Ramos (cell line): ENCODE data around the gene PPP1R9A.
"Not testable (repeated sequence)": the region's sequence is repeated elsewhere in the genome, so short reads cannot be mapped to it uniquely, and the experiment has no call there.

Source experiments
- in situ Hi-C: fragments of 300-500 bp; cut with MboI; formaldehyde crosslinking; loops from one replicate; pipeline ENCODE4 v1.14.3; 2022; ENCODE audit warnings: low sequenced_read_pairs; ENCODE audit not compliant: unreplicated experiment

Gene PPP1R9A

DNA sequence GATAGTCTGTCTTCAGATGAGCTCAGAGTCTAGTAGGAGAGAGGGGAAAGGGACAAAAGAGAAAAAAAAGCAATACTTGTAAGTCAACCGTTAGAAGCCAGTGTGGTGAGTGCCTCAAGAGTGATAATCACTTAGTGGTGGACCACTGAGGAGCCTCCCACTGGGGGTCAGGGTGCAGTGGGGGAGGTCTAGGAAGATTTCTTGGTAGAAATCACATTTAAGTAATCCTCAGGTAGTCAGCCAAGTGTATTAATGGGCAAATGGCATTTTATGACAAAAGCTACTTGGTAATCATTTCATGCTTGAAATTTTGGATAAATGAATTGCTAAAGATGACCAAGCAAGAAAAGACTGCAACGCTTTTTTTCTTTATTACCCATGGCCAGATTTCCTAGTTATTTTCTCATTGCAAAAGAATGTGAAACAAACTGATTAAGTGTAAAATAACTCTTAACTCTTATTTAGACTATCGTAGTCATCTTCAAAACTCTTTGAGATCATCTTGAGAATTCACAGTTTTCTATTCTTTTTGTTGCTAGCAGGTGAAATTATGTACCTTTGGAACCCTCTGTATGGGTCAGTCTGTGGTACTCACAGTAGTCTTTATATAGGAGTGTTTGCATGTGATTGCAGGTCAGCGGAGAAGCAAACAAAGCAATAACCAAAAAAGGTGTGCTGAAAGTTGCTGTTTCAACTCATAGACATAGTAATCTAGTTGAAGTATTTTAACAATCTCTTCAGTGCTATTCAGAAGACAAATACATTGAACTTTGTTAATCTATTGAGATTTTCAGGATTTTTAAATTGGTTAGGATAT lies 63.9 kb downstream of the PPP1R9A start:
- in situ Hi-C loops = no loop called here

DNA sequence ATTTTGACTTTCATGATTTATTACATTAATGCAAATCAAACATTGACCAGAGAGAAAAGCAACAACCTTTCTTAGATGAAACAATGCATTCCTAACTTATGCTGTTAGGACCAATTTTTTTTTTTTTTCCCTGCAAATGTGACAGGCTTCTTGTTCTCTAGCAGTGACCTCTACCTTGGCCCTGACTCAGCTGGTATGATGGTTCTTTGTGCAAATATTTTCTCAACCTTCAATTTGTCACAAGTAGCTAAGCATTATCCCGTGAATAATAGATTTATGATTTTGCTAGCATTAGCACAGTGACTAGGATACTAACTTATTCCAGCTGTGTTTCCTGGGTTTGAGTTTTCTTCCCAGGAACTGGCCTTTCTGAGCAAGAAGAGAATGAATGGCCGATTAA lies 64.9 kb downstream of the PPP1R9A start:
- in situ Hi-C loops = no loop called here

DNA sequence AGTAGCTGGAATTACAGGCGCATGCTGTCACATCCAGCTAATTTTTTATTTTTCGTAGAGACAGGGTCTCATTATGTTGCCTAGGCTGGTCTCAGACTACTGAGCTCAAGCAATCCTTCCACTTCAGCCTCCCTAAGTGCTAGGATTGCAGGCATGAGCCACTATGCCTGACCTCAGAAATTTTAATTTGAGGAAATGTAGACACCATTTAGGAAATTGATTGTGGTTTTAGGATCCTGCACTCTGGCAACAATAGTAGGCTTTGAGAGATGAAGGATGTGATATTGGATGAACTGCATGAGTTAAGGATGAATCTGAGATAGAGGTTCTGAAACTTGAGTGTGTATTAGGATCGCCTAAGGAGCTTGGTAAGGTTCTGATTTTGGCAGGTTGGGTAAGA lies 66.5 kb downstream of the PPP1R9A start:
- in situ Hi-C loops = no loop called here

DNA sequence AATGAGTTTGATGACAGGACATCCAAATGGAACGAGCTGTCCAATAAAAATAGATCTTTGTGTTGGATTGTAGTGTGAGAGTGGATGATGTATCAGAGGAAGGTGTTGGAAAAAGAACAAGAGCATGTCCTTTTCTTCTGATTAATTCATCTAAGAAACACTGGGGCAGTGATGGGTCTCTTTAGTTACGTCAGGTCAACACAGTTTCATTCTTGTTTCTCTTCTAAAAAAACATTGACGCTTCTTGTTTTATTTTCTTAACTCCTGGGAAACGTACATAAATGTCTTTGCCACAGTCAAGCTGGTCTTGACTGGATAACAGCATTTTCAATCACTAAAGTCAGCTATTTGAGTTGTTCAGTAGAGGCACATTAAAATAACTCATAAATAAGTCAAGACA lies 67.0 kb downstream of the PPP1R9A start:
- in situ Hi-C loops = no loop called here

DNA sequence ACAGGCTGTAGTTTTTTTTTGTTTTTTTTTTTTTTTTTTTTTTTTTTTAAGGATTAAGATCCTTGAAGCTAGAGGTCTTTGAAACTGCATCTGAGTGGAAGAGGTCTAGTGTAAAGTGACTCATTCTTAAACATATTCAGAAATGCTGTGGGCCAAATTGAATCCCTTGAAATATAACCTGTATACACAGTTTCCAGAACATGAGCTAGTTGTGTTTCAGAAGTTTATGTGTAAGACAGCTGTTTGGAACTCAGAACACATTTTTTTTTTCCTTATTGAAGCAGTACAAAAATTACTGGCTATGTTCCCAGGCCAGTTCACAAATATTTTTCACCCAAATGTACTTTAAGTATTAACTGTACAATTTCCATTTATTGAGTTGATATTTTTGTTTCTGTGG lies 67.9 kb downstream of the PPP1R9A start:
- in situ Hi-C loops = no loop called here

DNA sequence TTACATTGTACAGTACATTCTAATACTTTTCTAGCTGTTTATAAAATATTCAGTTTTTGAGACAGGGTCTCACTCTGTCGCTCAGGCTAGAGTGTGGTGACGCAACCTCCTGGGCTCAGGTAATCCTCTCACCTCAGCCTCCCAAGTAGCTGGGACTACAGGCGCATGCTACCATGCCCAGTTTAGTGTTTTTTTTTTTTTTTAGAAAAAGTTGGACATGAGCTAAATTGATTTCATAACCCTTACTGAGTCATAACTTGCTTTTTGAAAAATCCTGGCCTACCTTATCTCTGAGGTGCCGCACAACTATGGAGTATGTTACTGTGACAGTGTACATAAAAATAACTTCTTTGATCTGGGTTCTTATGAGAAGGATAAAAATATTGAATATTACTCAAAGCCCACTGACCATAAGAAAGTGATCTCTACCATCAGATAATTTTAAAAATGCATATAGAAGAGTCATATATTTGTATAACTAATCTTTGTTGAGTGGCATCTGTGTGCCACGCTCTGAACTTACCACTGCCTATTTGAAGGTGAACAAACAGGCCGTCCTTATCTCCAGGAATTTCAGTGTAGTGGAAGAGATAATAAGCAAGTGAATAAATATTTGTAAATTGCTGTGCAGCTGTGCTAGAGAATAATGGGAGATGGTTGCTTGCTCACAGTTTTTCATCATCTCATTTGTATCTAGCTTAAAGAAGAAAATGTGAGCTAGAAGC lies 73.2 kb downstream of the PPP1R9A start:
- in situ Hi-C loops = no loop called here

DNA sequence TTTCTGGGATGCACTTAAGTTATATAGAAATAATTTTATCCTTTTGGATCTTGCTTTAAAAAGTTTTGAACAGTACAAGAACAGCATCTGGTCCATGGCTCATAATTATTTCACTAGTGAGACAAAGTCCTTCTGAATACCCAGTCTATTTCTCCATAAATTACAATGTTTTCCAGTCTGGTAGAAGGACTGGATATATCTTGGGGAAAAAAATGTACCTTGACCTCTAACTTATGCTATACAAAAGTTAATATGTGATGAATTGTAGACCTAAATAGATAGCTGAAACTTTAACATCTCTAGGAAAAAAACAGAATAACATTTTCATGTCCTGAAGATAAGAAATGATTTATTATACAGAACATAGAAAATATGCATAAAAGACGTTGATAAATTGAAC lies 88.5 kb downstream of the PPP1R9A start:
- in situ Hi-C loops = no loop called here

DNA sequence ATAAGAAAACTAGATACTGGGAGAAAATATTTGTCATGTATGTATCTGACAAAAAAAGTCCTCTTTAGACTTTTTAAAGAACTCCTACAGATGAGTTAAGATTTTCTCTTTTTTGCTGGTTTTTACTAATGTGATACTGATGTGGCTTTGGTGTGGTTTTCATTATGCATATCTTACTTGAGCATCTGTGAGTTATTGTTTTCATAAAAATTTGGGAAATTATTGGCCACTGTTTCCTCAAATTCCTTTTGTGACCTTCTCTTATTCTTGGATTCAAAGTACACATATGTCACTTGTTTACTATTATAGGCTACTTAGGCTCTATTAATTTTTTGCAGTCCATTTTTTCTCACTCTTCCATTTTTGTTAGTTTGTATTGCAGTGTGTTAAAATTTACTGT lies 89.0 kb downstream of the PPP1R9A start:
- in situ Hi-C loops = no loop called here

DNA sequence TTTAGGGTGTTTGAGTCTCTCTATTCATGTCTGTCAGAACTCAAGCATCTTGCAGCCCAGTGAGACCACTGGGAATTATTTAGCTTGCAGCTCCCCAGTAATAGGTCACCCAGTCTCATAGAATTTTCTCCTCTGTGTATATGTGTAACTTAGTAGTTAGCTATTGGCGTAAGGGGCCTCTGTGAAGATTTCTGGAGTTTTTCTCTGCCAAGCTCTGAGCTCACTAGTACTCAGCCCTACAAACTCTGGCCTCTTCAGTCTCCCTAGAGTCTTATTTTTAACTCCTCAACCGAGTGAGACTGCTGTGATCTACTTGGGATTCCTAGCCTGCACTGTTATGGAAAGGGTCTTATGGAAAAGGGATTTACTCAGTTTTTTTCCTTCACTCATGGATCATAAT lies 90.2 kb downstream of the PPP1R9A start:
- in situ Hi-C loops = no loop called here

DNA sequence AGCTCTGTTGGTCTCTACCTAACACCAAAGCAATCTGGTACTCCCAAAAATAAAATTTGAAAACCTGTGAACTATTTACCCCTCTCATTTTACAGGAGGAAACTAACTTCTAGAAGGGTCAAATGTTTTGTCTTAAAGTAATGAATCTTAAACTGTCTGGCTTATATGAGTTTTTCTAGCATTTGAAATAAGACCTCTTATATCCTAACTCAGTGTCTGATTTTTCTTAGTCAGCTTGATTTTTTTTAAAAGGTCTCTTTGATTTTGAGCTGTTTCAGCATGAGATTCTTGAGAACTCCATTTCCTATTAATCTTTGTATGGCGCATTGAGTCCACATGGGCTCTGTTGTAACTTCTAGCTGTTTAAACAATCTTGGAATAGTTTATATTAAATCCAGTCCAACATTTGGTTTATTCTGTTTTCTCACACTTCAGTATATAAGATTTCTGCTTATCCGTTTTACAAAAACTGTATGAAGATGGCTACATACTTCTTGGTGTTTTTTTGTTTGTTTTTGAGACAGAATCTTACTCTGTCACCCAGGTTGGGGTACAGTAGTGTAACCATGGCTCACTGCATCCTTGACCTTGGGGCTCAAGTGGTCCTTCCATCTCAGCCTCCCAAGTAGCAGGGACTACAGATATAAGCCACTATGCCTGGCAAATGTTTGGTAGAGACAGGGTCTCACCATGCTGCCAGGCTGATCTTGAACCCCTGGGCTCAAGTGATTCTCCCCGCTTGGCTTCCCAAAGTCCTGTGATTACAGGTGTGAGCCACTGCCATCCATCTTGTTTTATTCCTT lies 91.1 kb downstream of the PPP1R9A start:
- in situ Hi-C loops = no loop called here

DNA sequence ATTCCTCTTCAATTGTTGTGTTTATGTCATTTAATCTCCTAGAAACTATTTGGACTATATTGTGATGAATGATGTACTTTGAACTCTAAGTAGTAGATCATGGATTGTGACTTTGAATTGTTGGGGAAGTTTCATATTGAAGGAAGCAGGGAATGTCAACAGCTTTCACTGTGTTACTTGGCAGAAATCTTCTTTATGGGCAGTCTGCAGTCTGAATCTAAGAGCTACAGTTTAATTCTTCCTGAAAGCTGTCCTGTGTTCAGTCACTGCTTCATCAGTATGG lies 91.6 kb downstream of the PPP1R9A start:
- in situ Hi-C loops = no loop called here

DNA sequence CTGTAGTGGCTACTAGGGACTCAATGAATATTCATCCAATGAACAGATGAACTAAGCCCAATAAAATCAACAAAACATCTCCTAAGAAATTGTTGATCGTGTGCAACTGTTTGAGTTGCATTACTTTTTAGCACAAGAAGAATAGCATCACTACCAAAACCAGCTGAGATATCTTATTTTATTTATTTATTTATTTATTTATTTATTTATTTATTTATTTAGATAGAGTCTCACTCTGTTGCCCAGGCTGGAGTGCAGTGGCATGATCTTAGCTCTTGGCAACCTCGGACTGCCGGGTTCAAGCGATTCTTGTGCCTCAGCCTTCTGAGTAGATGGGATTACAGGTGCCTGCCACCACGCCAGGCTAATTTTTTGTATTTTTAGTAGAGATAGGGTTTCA lies 92.2 kb downstream of the PPP1R9A start:
- in situ Hi-C loops = not testable (repeated sequence)

DNA sequence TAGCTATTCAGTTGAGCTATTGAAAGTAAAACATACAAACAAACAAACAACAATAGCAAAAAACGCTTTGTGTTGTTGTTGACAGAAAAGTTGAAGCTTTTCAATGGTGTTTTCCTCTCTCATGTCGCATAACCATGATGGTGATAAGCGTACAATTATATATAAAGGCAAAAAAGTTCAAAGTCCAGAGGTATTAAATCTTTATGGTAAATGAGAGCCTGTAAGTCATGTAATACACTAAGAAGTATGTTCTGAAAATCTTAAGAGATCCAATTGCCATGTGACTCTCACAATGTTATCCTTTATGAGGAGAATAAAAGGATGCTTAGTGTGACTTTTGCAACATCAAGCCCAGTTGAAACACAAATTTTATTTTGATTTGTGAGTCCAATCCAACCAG lies 93.9 kb downstream of the PPP1R9A start:
- in situ Hi-C loops = no loop called here

DNA sequence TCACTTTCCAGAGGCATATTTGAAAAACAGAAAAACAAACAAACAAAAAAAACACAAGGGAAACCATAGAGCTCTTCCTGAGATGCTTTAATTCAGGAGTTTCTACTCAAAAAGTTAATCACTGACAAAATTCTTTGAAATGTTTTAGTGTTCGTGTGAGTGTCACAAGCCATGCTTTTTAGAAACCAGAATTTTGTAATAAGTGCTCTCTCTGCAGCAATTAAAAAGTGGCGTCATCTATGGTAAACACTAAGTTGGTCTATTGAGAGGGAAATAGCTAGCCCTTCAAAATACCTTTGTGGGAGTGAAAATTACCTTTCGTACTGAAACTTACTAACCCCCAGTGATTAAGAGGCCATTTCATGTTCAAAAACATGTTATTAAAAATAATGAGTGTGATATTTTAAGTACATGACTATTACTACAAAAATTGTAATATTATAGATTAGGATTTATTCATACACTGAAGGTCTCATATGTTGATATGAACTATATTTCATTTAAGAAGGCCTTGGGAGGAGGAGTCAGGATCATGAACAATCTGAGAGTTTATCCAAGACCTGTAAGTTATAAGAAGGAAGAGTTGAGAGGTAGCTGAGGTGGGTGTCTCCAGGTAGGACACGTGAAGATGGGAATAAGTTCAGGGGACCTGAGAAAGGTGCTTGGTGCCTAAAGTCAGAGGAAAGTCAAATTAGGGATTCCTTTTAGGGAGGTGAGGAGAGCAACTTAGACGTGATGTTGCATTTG lies 94.6 kb downstream of the PPP1R9A start:
- in situ Hi-C loops = no loop called here

DNA sequence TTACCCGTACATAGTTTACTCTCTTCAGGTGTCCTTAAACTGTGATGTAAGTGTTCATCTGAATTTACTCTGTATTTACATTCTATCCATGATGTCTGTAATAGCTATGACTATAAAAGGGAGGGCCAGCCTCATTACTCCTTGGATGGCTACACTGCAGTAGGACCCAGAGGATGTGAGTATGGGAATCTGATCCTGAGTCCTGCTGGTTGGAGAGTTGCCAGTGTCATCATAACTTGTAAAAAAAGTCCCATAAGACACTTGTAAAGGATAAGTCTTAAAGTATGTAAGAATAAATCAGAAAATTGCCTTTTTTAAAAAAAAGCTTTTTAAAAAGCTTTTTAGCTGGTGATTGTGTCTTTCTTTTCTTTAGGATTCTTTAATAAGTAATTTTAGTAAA lies 95.4 kb downstream of the PPP1R9A start:
- in situ Hi-C loops = no loop called here

DNA sequence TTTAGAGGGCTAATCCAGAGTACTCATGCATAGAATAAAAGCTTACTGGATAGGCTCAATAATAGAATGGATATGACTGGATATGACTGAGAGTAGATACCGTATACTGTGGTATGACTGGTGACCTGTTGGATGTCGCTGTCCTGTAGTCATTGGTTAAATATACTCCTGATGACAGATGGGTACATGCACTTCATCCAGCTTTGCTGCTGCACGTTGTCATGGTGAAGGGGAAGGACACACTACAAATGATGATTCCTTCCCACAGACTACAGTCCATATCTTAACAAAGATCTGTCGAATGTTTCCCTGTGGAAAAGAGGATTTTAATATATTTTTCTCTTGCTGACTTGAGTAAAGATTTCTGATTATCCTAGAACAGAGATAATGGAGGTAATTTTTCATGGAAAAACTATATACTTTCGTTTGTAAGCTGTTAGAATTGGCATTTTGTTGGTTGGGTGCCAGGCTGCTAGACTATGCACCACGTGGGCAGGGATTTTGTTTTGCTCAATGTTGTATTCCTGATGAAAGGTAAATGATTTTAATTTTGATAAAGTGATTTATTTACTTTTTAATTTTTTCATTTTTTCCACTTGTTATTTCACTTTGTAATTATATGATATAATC lies 97.3 kb downstream of the PPP1R9A start:
- in situ Hi-C loops = no loop called here

DNA sequence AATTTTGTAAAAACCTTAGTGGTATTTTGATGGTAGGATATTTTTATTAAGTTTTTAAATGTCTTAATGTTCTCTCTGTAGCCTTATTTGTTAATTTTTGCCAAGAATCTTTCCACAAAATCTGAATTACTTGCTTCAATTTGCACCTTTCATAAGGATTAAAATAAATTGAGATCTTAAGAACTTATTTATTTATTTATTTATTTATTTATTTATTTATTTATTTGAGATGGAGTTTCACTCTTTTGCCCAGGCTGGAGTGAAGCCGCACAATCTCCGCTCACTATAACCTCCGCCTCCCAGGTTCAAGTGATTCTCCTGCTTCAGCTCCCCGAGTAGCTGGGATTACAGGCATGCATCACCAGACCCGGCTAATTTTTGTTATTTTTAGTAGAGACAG lies 98.6 kb downstream of the PPP1R9A start:
- in situ Hi-C loops = no loop called here

DNA sequence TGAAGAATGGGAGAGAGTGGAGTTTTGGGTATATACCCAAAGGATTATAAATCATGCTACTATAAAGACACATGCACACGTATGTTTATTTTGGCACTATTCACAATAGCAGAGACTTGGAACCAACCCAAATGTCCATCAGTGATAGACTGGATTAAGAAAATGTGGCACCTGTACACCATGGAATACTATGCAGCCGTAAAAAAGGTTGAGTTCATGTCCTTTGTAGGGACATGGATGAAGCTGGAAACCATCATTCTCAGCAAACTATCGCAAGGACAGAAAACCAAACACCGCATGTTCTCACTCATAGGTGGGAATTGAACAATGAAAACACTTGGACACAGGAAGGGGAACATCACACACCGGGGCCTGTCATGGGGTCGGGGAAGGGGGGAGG lies 101.4 kb downstream of the PPP1R9A start:
- in situ Hi-C loops = not testable (repeated sequence)

DNA sequence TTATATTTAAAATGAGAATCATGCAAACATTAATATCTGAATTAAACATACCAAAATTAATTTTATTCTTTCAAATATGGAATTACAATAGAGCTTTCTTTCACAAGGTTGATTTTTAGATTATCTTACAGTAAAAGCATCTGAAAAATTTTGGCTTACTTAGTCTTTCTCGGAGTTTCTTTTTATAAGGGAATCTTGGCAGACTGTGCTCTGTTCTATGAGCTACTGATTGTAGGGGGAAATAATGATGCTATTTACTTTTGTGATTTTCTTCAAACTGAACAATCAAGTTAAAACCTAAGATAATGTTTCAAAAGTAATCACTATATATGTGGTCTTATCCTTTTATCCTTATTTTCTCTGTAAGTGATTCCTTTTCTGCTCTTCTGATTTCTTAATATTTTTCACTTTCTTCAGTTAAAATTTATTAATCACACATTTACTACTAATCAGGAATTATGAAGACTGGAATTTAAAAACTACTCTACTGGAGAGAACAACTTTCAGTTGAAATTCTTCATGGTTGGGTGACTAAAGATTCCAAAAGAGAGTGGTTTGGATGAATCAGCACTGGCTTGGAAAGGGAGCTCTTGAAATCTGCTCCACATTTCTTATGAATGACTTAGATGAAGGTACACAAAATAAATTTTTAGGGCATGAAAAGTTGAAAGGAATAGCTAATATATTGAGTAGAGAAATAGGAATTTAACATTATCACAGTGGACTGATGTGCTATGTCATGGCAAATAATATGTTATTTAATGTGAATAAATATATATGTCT lies 103.9 kb downstream of the PPP1R9A start:
- in situ Hi-C loops = no loop called here
